NB4 (cell line): ENCODE data around the gene ASXL1.

Experiments
- MYC ChIP-seq: IDR thresholded peaks from 2 replicates; pipeline ENCODE4 v1.6.1; 2011; ENCODE audit warnings: low read depth, low read length
- POLR2A ChIP-seq: IDR thresholded peaks from 2 replicates; pipeline ENCODE4 v1.6.1; 2011; ENCODE audit warnings: mild to moderate bottlenecking; ENCODE audit not compliant: insufficient read length; ENCODE audit errors: extremely low read depth
- TF ChIP-seq, protein P1 (sequence below): IDR thresholded peaks from one replicate; pipeline ENCODE4 v1.5.1; 2012; ENCODE audit warnings: low read depth, low read length

DNA sequence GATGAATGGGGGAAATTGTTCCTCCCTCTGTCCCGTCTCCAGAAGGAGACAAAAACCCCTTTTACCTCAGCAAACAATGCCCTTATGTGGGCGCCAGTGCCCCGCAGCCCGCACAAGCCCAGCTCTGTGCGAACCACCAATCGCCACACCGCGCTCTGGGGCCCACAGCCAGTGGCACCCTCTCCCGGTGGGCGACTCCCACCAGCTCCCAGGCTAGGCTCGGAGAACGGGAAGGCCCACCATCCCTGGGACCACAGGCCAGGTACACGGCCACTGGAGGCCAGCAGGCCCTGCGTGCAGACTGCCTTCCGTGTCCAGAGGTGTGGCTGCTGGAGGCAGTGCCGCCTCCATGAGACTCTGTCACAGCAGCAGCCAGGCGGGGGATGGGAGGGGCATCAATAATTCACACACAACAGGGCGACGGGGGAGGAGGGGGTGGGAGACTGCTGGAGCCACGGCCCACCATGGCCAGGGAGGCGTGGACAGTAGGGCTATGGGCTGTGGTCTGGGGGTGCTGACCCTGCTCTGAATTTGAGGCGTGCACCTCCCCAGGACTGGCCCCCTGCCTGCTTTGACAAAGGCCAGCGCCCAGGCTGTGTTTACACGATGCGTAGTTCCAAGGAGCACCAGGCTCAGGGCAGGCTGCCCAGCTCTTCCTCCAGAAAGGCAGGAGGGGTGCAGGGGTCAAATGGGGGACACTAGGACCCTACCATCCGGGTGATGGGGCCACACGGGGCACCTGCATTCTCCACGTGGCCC is 105.7 kb downstream of the ASXL1 start:
- TF ChIP-seq, protein P1, sequence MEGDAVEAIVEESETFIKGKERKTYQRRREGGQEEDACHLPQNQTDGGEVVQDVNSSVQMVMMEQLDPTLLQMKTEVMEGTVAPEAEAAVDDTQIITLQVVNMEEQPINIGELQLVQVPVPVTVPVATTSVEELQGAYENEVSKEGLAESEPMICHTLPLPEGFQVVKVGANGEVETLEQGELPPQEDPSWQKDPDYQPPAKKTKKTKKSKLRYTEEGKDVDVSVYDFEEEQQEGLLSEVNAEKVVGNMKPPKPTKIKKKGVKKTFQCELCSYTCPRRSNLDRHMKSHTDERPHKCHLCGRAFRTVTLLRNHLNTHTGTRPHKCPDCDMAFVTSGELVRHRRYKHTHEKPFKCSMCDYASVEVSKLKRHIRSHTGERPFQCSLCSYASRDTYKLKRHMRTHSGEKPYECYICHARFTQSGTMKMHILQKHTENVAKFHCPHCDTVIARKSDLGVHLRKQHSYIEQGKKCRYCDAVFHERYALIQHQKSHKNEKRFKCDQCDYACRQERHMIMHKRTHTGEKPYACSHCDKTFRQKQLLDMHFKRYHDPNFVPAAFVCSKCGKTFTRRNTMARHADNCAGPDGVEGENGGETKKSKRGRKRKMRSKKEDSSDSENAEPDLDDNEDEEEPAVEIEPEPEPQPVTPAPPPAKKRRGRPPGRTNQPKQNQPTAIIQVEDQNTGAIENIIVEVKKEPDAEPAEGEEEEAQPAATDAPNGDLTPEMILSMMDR, result no peak
- TF ChIP-seq POLR2A, result no peak
- TF ChIP-seq MYC, result no peak
